ENCODE data around the gene FOXJ2.
"Not testable (repeated sequence)": the region's sequence is repeated elsewhere in the genome, so short reads cannot be mapped to it uniquely, and the experiment has no call there.

DNA sequence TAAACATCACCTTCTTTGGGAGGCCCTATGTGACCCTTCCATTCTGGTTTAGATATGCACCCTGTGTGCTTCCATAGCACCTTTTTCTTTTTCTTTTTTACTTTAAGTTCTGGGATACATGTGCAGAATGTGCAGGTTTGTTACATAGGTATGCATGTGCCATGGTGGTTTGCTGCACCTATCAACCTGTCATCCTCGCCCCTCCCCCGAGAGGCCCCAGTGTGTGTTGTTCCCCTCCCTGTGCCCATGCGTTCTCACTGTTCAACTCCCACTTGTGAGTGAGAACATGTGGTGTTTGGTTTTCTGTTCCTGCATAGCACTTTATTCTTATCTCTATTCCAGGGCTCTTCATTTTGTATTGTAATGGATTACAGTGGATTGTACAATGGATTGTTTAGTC, 51.8 kb downstream of the FOXJ2 start:
- TF ChIP-seq, protein P1, sequence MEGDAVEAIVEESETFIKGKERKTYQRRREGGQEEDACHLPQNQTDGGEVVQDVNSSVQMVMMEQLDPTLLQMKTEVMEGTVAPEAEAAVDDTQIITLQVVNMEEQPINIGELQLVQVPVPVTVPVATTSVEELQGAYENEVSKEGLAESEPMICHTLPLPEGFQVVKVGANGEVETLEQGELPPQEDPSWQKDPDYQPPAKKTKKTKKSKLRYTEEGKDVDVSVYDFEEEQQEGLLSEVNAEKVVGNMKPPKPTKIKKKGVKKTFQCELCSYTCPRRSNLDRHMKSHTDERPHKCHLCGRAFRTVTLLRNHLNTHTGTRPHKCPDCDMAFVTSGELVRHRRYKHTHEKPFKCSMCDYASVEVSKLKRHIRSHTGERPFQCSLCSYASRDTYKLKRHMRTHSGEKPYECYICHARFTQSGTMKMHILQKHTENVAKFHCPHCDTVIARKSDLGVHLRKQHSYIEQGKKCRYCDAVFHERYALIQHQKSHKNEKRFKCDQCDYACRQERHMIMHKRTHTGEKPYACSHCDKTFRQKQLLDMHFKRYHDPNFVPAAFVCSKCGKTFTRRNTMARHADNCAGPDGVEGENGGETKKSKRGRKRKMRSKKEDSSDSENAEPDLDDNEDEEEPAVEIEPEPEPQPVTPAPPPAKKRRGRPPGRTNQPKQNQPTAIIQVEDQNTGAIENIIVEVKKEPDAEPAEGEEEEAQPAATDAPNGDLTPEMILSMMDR (IDR thresholded peaks at IDR 0.05) = not testable (repeated sequence)
- not testable (repeated sequence) for TF ChIP-seq POLR2AphosphoS5, EP300 (IDR thresholded peaks at IDR 0.05)

Data from sigmoid colon (tissue), 4 donors.